ENCODE results near the gene USP6. TPM values are rescaled to one million over a fixed set of nuclear protein-coding genes. Genes with fewer than 3 reads are reported as not detected.

USP6 gene
- total RNA-seq (2021; ENCODE audit: unreplicated experiment): 0.08 TPM
- polyA plus RNA-seq (2012; ENCODE audit: insufficient read length): 0.29 TPM
- percentile 3 among the genes with signal in this experiment for Bru-seq, nascent RNA
- percentile 7 among the genes with signal in this experiment for BruChase-seq, experiment 1, labeled RNA remaining after a 2-hour chase
- BruChase-seq, experiment 2, labeled RNA remaining after a 6-hour chase: percentile 4 among the genes with signal in this experiment
- long read RNA-seq: 0 reads

DNA sequence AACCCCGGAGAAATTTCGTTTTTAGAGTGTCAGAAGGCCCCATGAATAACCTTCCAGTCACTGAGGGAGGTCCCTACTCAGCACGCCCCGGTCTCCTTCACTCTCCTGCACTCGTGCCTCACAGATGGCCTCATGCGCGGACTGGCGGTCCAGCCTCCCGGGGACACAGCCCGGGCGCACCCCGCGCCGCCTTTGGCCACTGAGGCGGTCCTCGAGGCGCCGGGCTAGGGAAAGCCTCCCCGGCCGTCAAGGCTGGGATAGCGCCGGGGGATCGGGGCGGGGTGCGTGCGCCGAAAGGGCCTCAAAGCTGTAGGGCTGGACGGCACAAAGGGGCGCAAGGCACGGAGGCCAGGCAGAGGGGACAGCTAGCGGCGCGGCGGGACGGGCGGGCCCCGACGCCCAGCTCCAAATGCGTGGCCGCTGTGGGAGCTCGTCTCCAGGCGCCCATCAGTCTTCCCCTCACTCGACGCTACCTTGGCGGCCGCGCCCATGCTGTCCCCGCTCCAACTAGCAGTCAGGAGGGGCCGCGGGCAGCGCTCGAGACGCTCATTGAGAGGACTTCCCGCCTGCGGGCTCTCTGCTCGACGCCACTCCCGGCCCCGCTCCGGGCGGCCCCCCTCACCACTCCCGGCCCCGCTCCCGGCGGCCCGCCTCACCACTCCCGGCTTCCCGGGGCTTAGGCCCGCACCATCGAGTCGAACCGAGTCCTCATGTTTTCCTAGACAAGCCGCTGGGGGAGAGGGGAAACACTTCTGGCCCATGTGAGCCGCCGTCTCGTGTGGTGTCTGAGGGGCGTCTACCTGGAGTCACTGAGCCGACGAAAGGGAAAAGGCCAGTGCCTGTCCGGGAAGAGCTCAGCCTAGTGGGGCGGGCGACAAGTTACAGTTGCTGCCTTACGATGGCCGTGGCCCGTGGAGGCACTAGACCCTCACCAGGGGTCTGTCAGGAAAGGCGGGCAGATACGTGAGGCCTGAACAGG is at the start of gene USP6:
Gene USP6, plus strand, starts transcription at position 360 of the 979 bp plus-strand sequence. CDS start 14,336 bp downstream, outside the sequence.
- intact Hi-C loops (cut with micrococcal nuclease; ENCODE audit: unreplicated experiment): no loop called here

DNA sequence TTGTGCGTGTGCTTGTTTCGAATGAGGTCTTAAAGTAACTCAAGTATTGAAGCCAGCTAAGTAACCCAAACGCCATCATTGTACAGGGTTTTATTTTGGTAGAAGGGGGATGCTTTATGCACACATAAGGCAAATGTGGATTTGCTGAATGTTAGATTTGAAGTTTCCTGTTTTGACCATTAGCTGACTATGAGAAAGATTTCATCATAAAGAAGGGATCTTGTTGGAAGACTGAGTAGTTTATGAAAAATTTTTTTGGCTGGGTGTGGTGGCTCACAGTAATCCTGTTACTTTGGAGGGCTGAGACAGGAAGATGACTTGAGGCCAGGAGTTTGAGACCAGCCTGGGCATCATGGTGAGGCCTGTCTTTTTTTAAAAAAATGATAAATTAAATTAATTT is 47.6 kb upstream of the USP6 start:
- in situ Hi-C loops (cut with HindIII; ENCODE audit: low pct_unique_long_range_greater_than_20kb, low sequenced_read_pairs): no loop called here
- intact Hi-C loops (cut with micrococcal nuclease; ENCODE audit: unreplicated experiment): no loop called here

More for the DNA sequence above, at the start of gene USP6:
- TF ChIP-seq SIN3A (IDR thresholded peaks at IDR 0.05; ENCODE audit: borderline replicate concordance, insufficient read depth, low read depth, low read length): no peak
- no peak for TF ChIP-seq POLR2AphosphoS5 (IDR thresholded peaks at IDR 0.05; ENCODE audit: low read depth, low read length)
- TF ChIP-seq, protein P1, sequence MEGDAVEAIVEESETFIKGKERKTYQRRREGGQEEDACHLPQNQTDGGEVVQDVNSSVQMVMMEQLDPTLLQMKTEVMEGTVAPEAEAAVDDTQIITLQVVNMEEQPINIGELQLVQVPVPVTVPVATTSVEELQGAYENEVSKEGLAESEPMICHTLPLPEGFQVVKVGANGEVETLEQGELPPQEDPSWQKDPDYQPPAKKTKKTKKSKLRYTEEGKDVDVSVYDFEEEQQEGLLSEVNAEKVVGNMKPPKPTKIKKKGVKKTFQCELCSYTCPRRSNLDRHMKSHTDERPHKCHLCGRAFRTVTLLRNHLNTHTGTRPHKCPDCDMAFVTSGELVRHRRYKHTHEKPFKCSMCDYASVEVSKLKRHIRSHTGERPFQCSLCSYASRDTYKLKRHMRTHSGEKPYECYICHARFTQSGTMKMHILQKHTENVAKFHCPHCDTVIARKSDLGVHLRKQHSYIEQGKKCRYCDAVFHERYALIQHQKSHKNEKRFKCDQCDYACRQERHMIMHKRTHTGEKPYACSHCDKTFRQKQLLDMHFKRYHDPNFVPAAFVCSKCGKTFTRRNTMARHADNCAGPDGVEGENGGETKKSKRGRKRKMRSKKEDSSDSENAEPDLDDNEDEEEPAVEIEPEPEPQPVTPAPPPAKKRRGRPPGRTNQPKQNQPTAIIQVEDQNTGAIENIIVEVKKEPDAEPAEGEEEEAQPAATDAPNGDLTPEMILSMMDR (IDR thresholded peaks at IDR 0.05): no peak
- TF ChIP-seq REST (IDR thresholded peaks at IDR 0.05; ENCODE audit: insufficient read depth in 1 of 2, low read depth in 2 of 2, low read length in 1 of 2): no peak
- no peak for TF ChIP-seq TCF7L2 (IDR thresholded peaks at IDR 0.05; ENCODE audit: low read depth, low read length)
- Histone ChIP-seq H3K27ac (ENCODE audit: low read length) (no peak within 1 kb of the TSS), H3K36me3 (ENCODE audit: control insufficient read depth, insufficient read depth, low read length) (no peaks in the 10 kb centered on the region), H3K4me1 (ENCODE audit: control insufficient read depth, insufficient read depth, low read length) (no peaks in the 10 kb centered on the region; the same call in 1 of the 2 replicates), H3K27me3 (ENCODE audit: control insufficient read depth, insufficient read depth, low read length) (no peaks in the 10 kb centered on the region), H3K9me3 (ENCODE audit: control insufficient read depth, insufficient read depth, low read depth, low read length) (peaks cover 1% of the 10 kb centered on the region; the same call in 1 of the 2 replicates), H3K4me3 (ENCODE audit: low read depth in 2 of 2, low read length in 2 of 2) (no peak within 1 kb of the TSS)
- ATAC-seq (no peak), DNase-seq (ENCODE audit: low read depth, low spot score) (no peak)
- in situ Hi-C loops (cut with HindIII; ENCODE audit: low pct_unique_long_range_greater_than_20kb, low sequenced_read_pairs): no loop called here
- ChIA-PET POLR2A (no interaction called here), CTCF (no interaction called here)
- no TSS peak for BruUV-seq (replicated peaks)

More for the DNA sequence above, 47.6 kb upstream of the USP6 start:
- ATAC-seq: no peak
- Histone ChIP-seq H3K27ac (ENCODE audit: low read length) (no peak overlapping the region), H3K27me3 (ENCODE audit: control insufficient read depth, insufficient read depth, low read length) (no peaks in the 10 kb centered on the region), H3K36me3 (ENCODE audit: control insufficient read depth, insufficient read depth, low read length) (no peaks in the 10 kb centered on the region), H3K4me1 (ENCODE audit: control insufficient read depth, insufficient read depth, low read length) (no peaks in the 10 kb centered on the region), H3K4me3 (ENCODE audit: low read depth in 2 of 2, low read length in 2 of 2) (no peak overlapping the region), H3K9me3 (ENCODE audit: control insufficient read depth, insufficient read depth, low read depth, low read length) (no peaks in the 10 kb centered on the region)
- BruUV-seq (replicated peaks): no TSS peak
- no peak for TF ChIP-seq SIN3A (IDR thresholded peaks at IDR 0.05; ENCODE audit: borderline replicate concordance, insufficient read depth, low read depth, low read length)
- no peak for TF ChIP-seq REST (IDR thresholded peaks at IDR 0.05; ENCODE audit: insufficient read depth in 1 of 2, low read depth in 2 of 2, low read length in 1 of 2)
- TF ChIP-seq TCF7L2 (IDR thresholded peaks at IDR 0.05; ENCODE audit: low read depth, low read length): no peak
- TF ChIP-seq, protein P1 (IDR thresholded peaks at IDR 0.05): no peak
- no peak for TF ChIP-seq POLR2AphosphoS5 (IDR thresholded peaks at IDR 0.05; ENCODE audit: low read depth, low read length)
- POLR2A ChIA-PET: no interaction called here
- CTCF ChIA-PET: no interaction called here
- DNase-seq (ENCODE audit: low read depth, low spot score): no peak
